HepG2 (cell line): Measurements from ENCODE around the gene PEX10. TPM values are rescaled to one million over a fixed set of nuclear protein-coding genes. Genes with fewer than 3 reads are reported as not detected.

ENCODE experiments used
- ATAC-seq: fragments of 200-7000 bp; cut with Tn5 transposase; 3 replicates; pipeline ENCODE4 v1.9.1; 2020; ENCODE audit warnings: mild to moderate bottlenecking, moderate library complexity
- Bru-seq: library from RNA; stranded (reverse); fragments of 400-500 nt; gene quantifications from one replicate; lab custom pipeline; 2021; lab: Mats Ljungman, UMichigan
- BruChase-seq, 2 experiments: library from RNA; stranded (reverse); fragments of 400-500 nt; gene quantifications; one replicate each; lab custom pipeline; 2021; lab: Mats Ljungman, UMichigan
- BruUV-seq: library from RNA; stranded (reverse); fragments of 400-500 nt; replicated peaks from 2 replicates; lab custom pipeline; 2021; lab: Mats Ljungman, UMichigan
- CTCF ChIA-PET: fragments of 300-600 bp; formaldehyde crosslinking; extraction: SDS; loops from one replicate; lab custom pipeline; 2021; ENCODE audit warnings: low total read pairs, inconsistent platforms, low intra/inter-chr PET ratio; lab: Yijun Ruan, JAX
- POLR2A ChIA-PET: fragments of 350-600 bp; sonication (Branson Sonifier 250); formaldehyde crosslinking; loops from one replicate; lab custom pipeline; 2020; ENCODE audit warnings: antibody characterized with exemption, inconsistent platforms; lab: Yijun Ruan, JAX
- DNase-seq: peaks from one replicate; pipeline ENCODE4 v3.0.0-alpha.2; 2015; ENCODE audit warnings: low spot score
- FAIRE-seq: peaks from 3 replicates; lab custom pipeline; 2011; peaks lifted over from hg19 to GRCh38; lab: Jason Lieb, UNC
- H2AFZ ChIP-seq: one replicate; pipeline ENCODE4 v1.6.1; 2011; ENCODE audit warnings: low read length, inconsistent platforms
- H3K27ac ChIP-seq: fragments of 300-600 bp; 3 replicates; pipeline ENCODE4 v1.8.0; 2011; ENCODE audit warnings: mixed run types, mild to moderate bottlenecking, mixed read lengths, low read length, inconsistent platforms; ENCODE audit not compliant: insufficient read depth; ENCODE audit errors: extremely low read length
- H3K27me3 ChIP-seq, 2 experiments: fragments of 200-600 bp in 1 of 2; 2 replicates in 1 of 2; 3 replicates in 1 of 2; pipeline versions ENCODE4 v1.6.0 to v1.8.0; 2011; ENCODE audit warnings: low read length in 2 of 2, mild to moderate bottlenecking in 2 of 2, moderate library complexity in 2 of 2, inconsistent platforms in 1 of 2; ENCODE audit not compliant: insufficient read depth in 2 of 2, control insufficient read depth in 1 of 2
- H3K36me3 ChIP-seq, 2 experiments: fragments of 200-600 bp in 1 of 2; replicated peaks in 1 of 2; 2 replicates in 1 of 2; 3 replicates in 1 of 2; pipeline versions ENCODE4 v1.5.1 to v1.8.0; 2011; ENCODE audit warnings: low read length in 2 of 2, inconsistent platforms in 1 of 2; ENCODE audit not compliant: insufficient read depth in 2 of 2, control insufficient read depth in 1 of 2
- H3K4me1 ChIP-seq: 2 replicates; pipeline ENCODE4 v1.5.1; 2012; ENCODE audit warnings: low read length, inconsistent platforms; ENCODE audit not compliant: insufficient read depth
- H3K4me2 ChIP-seq: 2 replicates; pipeline ENCODE4 v1.6.0; 2011; ENCODE audit warnings: low read depth, low read length, inconsistent platforms
- H3K4me3 ChIP-seq, 3 experiments: fragments of 200-600 bp in 1 of 3; sonication (generic), shearing (Covaris generic) in 1 of 3; replicated peaks in 1 of 3; 2 replicates each; pipeline ENCODE4 v1.5.1; 2011 to 2016; ENCODE audit warnings: low read length in 3 of 3, inconsistent platforms in 2 of 3, low read depth in 2 of 3, mild to moderate bottlenecking in 2 of 3, control low read depth in 1 of 3, mixed read lengths in 1 of 3; ENCODE audit not compliant: insufficient read depth in 1 of 3
- H3K79me2 ChIP-seq: one replicate; pipeline ENCODE4 v1.6.1; 2011; ENCODE audit warnings: low read length, inconsistent platforms; ENCODE audit not compliant: insufficient read depth
- H3K9ac ChIP-seq: 2 replicates; pipeline ENCODE4 v1.6.0; 2011; ENCODE audit warnings: mild to moderate bottlenecking, low read depth, low read length, inconsistent platforms; ENCODE audit not compliant: insufficient read depth
- H3K9me3 ChIP-seq: 2 replicates; pipeline ENCODE4 v1.5.1; 2012; ENCODE audit warnings: mild to moderate bottlenecking, low read length
- H4K20me1 ChIP-seq: 2 replicates; pipeline ENCODE4 v1.6.0; 2011; ENCODE audit warnings: inconsistent platforms, mild to moderate bottlenecking, low read length, moderate library complexity; ENCODE audit not compliant: insufficient read depth
- CHCHD3 ChIP-seq: sonication (generic); formaldehyde crosslinking; IDR thresholded peaks from 2 replicates; pipeline ENCODE4 v1.8.0; 2022; ENCODE audit warnings: mild to moderate bottlenecking, missing genetic modification reagents, moderate library complexity
- CREM ChIP-seq, 2 experiments: sonication (generic) in 1 of 2; formaldehyde crosslinking in 1 of 2; IDR thresholded peaks; 2 replicates each; pipeline versions ENCODE4 v1.4.0 to v1.6.1; 2016 to 2020; ENCODE audit warnings: antibody characterized with exemption in 1 of 2, mild to moderate bottlenecking in 1 of 2, missing genetic modification reagents in 1 of 2
- FOXK1 ChIP-seq: sonication (generic); formaldehyde crosslinking; IDR thresholded peaks from 2 replicates; pipeline ENCODE4 v1.4.0; 2020; ENCODE audit warnings: low read depth, missing genetic modification reagents, borderline replicate concordance
- GABPB1 ChIP-seq: IDR thresholded peaks from 2 replicates; pipeline ENCODE4 v1.6.1; 2016; ENCODE audit warnings: mild to moderate bottlenecking, missing genetic modification reagents, moderate library complexity, missing compliant biosample characterization
- GMEB2 ChIP-seq: IDR thresholded peaks from 2 replicates; pipeline ENCODE4 v1.6.1; 2016; ENCODE audit warnings: missing biosample characterization, missing genetic modification reagents, low read depth
- HDAC1 ChIP-seq: sonication (generic); formaldehyde crosslinking; IDR thresholded peaks from 2 replicates; pipeline ENCODE4 v1.5.1; 2020; ENCODE audit warnings: mild to moderate bottlenecking, missing genetic modification reagents
- KDM2A ChIP-seq: sonication (generic); formaldehyde crosslinking; IDR thresholded peaks from 2 replicates; pipeline ENCODE4 v1.4.0; 2020; ENCODE audit warnings: low read depth, missing genetic modification reagents, borderline replicate concordance
- KDM3A ChIP-seq: IDR thresholded peaks from 2 replicates; pipeline ENCODE4 v1.6.1; 2018; ENCODE audit warnings: low read depth, missing compliant biosample characterization
- KLF9 ChIP-seq: IDR thresholded peaks from 2 replicates; pipeline ENCODE4 v1.6.1; 2016; ENCODE audit warnings: low read depth
- NFKBIZ ChIP-seq: IDR thresholded peaks from 2 replicates; pipeline ENCODE4 v1.6.1; 2018; ENCODE audit warnings: missing genetic modification reagents, missing compliant biosample characterization
- PCBP1 ChIP-seq: fragments of 200-400 bp; formaldehyde crosslinking; IDR thresholded peaks from 2 replicates; pipeline ENCODE4 v1.6.1; 2017; ENCODE audit warnings: mild to moderate bottlenecking, low read depth, low read length, borderline replicate concordance
- SIN3A ChIP-seq: IDR thresholded peaks from 2 replicates; pipeline ENCODE4 v1.6.1; 2011; ENCODE audit warnings: low read depth, mild to moderate bottlenecking, control low read depth, low read length, borderline replicate concordance
- SP1 ChIP-seq, 2 experiments: fragments of 450-650 bp in 1 of 2; sonication (generic) in 1 of 2; formaldehyde crosslinking in 1 of 2; IDR thresholded peaks; 2 replicates each; pipeline versions ENCODE4 v1.4.0 to v1.6.1; 2016 to 2020; ENCODE audit warnings: missing genetic modification reagents in 1 of 2
- TGIF2 ChIP-seq: IDR thresholded peaks from 2 replicates; pipeline ENCODE4 v1.6.1; 2016; ENCODE audit warnings: control low read depth, missing compliant biosample characterization
- XRCC5 ChIP-seq: fragments of 200-400 bp; formaldehyde crosslinking; optimal IDR thresholded peaks from 2 replicates; pipeline ENCODE3; 2017; ENCODE audit warnings: mild to moderate bottlenecking, low read length
- ZBTB21 ChIP-seq: sonication (generic); formaldehyde crosslinking; IDR thresholded peaks from 2 replicates; pipeline ENCODE4 v1.4.0; 2020; ENCODE audit warnings: missing genetic modification reagents
- ZFX ChIP-seq: sonication (generic); formaldehyde crosslinking; IDR thresholded peaks from 2 replicates; pipeline ENCODE4 v1.4.0; 2020; ENCODE audit warnings: mild to moderate bottlenecking, low read depth, missing genetic modification reagents, moderate library complexity
- ZNF317 ChIP-seq: sonication (generic); formaldehyde crosslinking; IDR thresholded peaks from 2 replicates; pipeline ENCODE4 v1.5.0; 2020; ENCODE audit warnings: mild to moderate bottlenecking, missing genetic modification reagents
- ZNF777 ChIP-seq: sonication (generic); formaldehyde crosslinking; IDR thresholded peaks from 2 replicates; pipeline ENCODE4 v1.4.0; 2020; ENCODE audit warnings: missing genetic modification reagents
- WGBS: methylation state at CpG from one replicate; pipeline ENCODE4 v1.1.6; 2017; ENCODE audit warnings: low lambda C conversion rate; 5-methylcytosine and 5-hydroxymethylcytosine counted together
- in situ Hi-C: cut with HindIII; loops from 2 replicates; pipeline ENCODE4 v1.10.0; 2017; ENCODE audit warnings: low pct_unique_long_range_greater_than_20kb; ENCODE audit not compliant: extremely low pct_ligation_motif_present
- intact Hi-C: fragments of 100-400 bp; cut with micrococcal nuclease; formaldehyde crosslinking; loops from one replicate; pipeline ENCODE4 v1.10.0; 2022; ENCODE audit not compliant: unreplicated experiment
- long read RNA-seq, 2 experiments: library from RNA in 1 of 2; library from polyadenylated mRNA in 1 of 2; stranded (forward) in 1 of 2; unstranded in 1 of 2; transcript quantifications; one replicate each; pipeline ENCODE4 v2.0.0, GENCODE V29; 2019 to 2022
- polyA minus RNA-seq, 3 experiments: library from RNA; depleted of rRNA, polyadenylated mRNA; stranded (reverse); fragments of >200 nt; gene quantifications; 2 replicates each; pipeline ENCODE4 v1.2.3, GENCODE V29; 2011; ENCODE audit warnings: low replicate concordance in 1 of 3
- polyA plus RNA-seq, 8 experiments: library from polyadenylated mRNA; depleted of rRNA in 3 of 8; stranded (reverse) in 7 of 8; unstranded in 1 of 8; fragments of >200 nt; fragmentation: Illumina TruSeq in 4 of 8; extraction: Trizol in 4 of 8; gene quantifications; 2 replicates each; pipeline versions ENCODE4 v1.2.1 to v1.2.3, GENCODE V29; 2011 to 2016; ENCODE audit warnings: low read depth in 4 of 8, missing spikeins in 1 of 8, mixed read lengths in 1 of 8; ENCODE audit not compliant: insufficient read depth in 1 of 8
- total RNA-seq, 5 experiments: library from RNA; depleted of rRNA; stranded (reverse); fragments of >200 nt; fragmentation: Illumina TruSeq; extraction: Trizol; gene quantifications; 2 replicates each; pipeline ENCODE4 v1.2.3, GENCODE V29; 2016; ENCODE audit warnings: low read depth in 1 of 5

PEX10 gene
- total RNA-seq (2016; rRNA removed; fragmentation: Illumina TruSeq; extraction: Trizol) (38.3 and 39.6 TPM in 2 replicates), polyA plus RNA-seq (2011; rRNA removed) (16.1 and 21.0 TPM in 2 replicates), polyA minus RNA-seq (2011; rRNA and poly(A)+ RNA removed; ENCODE audit: low replicate concordance) (15.3 and 46.5 TPM in 2 replicates), Bru-seq, nascent RNA (percentile 67 among the genes with signal in this experiment), BruChase-seq, experiment 1, labeled RNA remaining after a 6-hour chase (percentile 75 among the genes with signal in this experiment), BruChase-seq, experiment 2, labeled RNA remaining after a 2-hour chase (percentile 71 among the genes with signal in this experiment)
- 20.2 and 25.8 TPM in 2 replicates for total RNA-seq (2016; cell fraction: cytosol; rRNA removed; fragmentation: Illumina TruSeq; extraction: Trizol; ENCODE audit: low read depth)
- 37.8 and 38.9 TPM in 2 replicates for total RNA-seq (2016; cell fraction: insoluble cytoplasmic fraction; rRNA removed; fragmentation: Illumina TruSeq; extraction: Trizol)
- total RNA-seq (2016; cell fraction: membrane; rRNA removed; fragmentation: Illumina TruSeq; extraction: Trizol): 53.4 and 59.7 TPM in 2 replicates
- 27.1 and 27.5 TPM in 2 replicates for total RNA-seq (2016; cell fraction: nucleus; rRNA removed; fragmentation: Illumina TruSeq; extraction: Trizol)
- 16.3 and 20.9 TPM in 2 replicates for polyA plus RNA-seq (2011; cell fraction: cytosol; rRNA removed)
- 49.0 and 57.5 TPM in 2 replicates for polyA plus RNA-seq (2011; cell fraction: nucleus; rRNA removed)
- polyA plus RNA-seq (2012): 13.3 and 14.5 TPM in 2 replicates
- polyA plus RNA-seq (2016; cell fraction: cytosol; fragmentation: Illumina TruSeq; extraction: Trizol; ENCODE audit: low read depth): 27.1 and 37.0 TPM in 2 replicates
- 36.5 and 40.8 TPM in 2 replicates for polyA plus RNA-seq (2016; cell fraction: insoluble cytoplasmic fraction; fragmentation: Illumina TruSeq; extraction: Trizol; ENCODE audit: low read depth)
- polyA plus RNA-seq (2016; cell fraction: membrane; fragmentation: Illumina TruSeq; extraction: Trizol; ENCODE audit: low read depth): 47.4 and 49.9 TPM in 2 replicates
- 44.7 and 46.3 TPM in 2 replicates for polyA plus RNA-seq (2016; cell fraction: nucleus; fragmentation: Illumina TruSeq; extraction: Trizol; ENCODE audit: insufficient read depth, low read depth)
- 9.7 and 12.0 TPM in 2 replicates for polyA minus RNA-seq (2011; cell fraction: cytosol; rRNA and poly(A)+ RNA removed)
- 18.4 and 20.1 TPM in 2 replicates for polyA minus RNA-seq (2011; cell fraction: nucleus; rRNA and poly(A)+ RNA removed)
- long read RNA-seq, experiment 1, transcript PEX10-202 (6 exons, 1,997 nt): major isoform, 11 of 52 reads
- long read RNA-seq, experiment 1, partial matches to known transcripts: 8 of 52 reads
- long read RNA-seq, experiment 1, other reads (novel, unspliced or antisense): 33 of 52 reads
- long read RNA-seq, experiment 2, transcript PEX10-202 (6 exons, 1,997 nt): major isoform, 11 of 80 reads
- long read RNA-seq, experiment 2, partial matches to known transcripts: 8 of 80 reads
- long read RNA-seq, experiment 2, other reads (novel, unspliced or antisense): 61 of 80 reads

- Histone ChIP-seq H3K27me3 (peaks cover 3 to 22% of the 10 kb centered on the region in 2 experiments; a peak in 4 of 5 replicates), H4K20me1 (no peaks in the 10 kb centered on the region), H3K4me2 (peak within 1 kb of the TSS; percentile 94), H3K4me1 (peaks cover 34% of the 10 kb centered on the region), H3K9ac (peak within 1 kb of the TSS; percentile 100), H3K36me3 (peaks cover 16 to 26% of the 10 kb centered on the region in 2 experiments; a peak in 4 of 5 replicates), H3K27ac (peak within 1 kb of the TSS; percentile 100), H2AFZ (no peak within 1 kb of the TSS), H3K4me3 (peak within 1 kb of the TSS; percentile 79 to 98 (median 94)), H3K79me2 (peaks cover 17% of the 10 kb centered on the region), H3K9me3 (no peaks in the 10 kb centered on the region)
- intact Hi-C loops: loop anchor here (2.0 kb wide), 1 partner anchor 230 kb away; no protein-coding TSS in a partner anchor
- FAIRE-seq (peak; percentile 42), ATAC-seq (peak; percentile 67), DNase-seq (peak; percentile 86)
- ChIA-PET CTCF (no interaction called here), POLR2A (interaction anchor here (0.6 to 2.4 kb wide), 16 partner anchors 19 to 1059 kb away, joined by 3 to 29 read pairs (median 4); partner anchors contain the start of genes FAAP20, MORN1, PANK4 and PRXL2B)
- BruUV-seq: no TSS peak
- WGBS: 0% methylated on average over 7 of the region's 55 CpGs
- in situ Hi-C loops: loop anchor here (5.0 kb wide), 1 partner anchor 135 kb away; no protein-coding TSS in a partner anchor
- TF ChIP-seq KLF9 (CRISPR knock-in tag) (peak; percentile 90; the same call in 1 of the 2 replicates), XRCC5 (peak; percentile 5), GMEB2 (CRISPR knock-in tag) (peak; percentile 98), KDM3A (CRISPR knock-in tag) (no peak), HDAC1 (CRISPR knock-in tag) (peak; percentile 80), PCBP1 (0 out of 2 replicates have a peak, but pooled peaks have one; percentile 2), CHCHD3 (CRISPR knock-in tag) (no peak), KDM2A (CRISPR knock-in tag) (0 out of 2 replicates have a peak, but pooled peaks have one; percentile 38), ZNF777 (CRISPR knock-in tag) (no peak), CREM (IDR thresholded peaks at IDR 0.05) (peak; percentile 89), CREM (CRISPR knock-in tag; IDR thresholded peaks at IDR 0.05) (peak; percentile 92), FOXK1 (CRISPR knock-in tag) (peak; percentile 43; the same call in 1 of the 2 replicates), SIN3A (peak; percentile 78; the same call in 1 of the 2 replicates), ZBTB21 (no peak), GABPB1 (peak; percentile 76), NFKBIZ (CRISPR knock-in tag) (no peak), ZFX (CRISPR knock-in tag) (peak; percentile 69; the same call in 1 of the 2 replicates), TGIF2 (no peak), SP1 (IDR thresholded peaks at IDR 0.05) (no peak), SP1 (CRISPR knock-in tag; IDR thresholded peaks at IDR 0.05) (peak; percentile 98), ZNF317 (CRISPR knock-in tag) (no peak)
These were observed at the start of gene PEX10 for GRCh38 chr1:2412395-2412772. Gene PEX10, minus strand, starts transcription at chr1:2412564. Its CDS starts 62 bp downstream, at chr1:2412502.
